Hematopoietic multipotent progenitor cell (in vitro differentiated cells): Measurements from ENCODE around the gene TOR1AIP2. TPM values are rescaled to one million over a fixed set of nuclear protein-coding genes. Genes with fewer than 3 reads are reported as not detected.
"Not testable (repeated sequence)": the region's sequence is repeated elsewhere in the genome, so short reads cannot be mapped to it uniquely, and the experiment has no call there.

ENCODE experiments used
- DNase-seq, 3 donors: peaks; one replicate each; pipeline ENCODE4 v3.0.0-alpha.2; 2011 to 2015; ENCODE audit warnings: low read depth in 2 of 3, low spot score in 2 of 3
- total RNA-seq: library from RNA; depleted of rRNA; stranded (reverse); fragments of >200 nt; gene quantifications from one replicate; pipeline ENCODE4 v1.2.3, GENCODE V29; 2012

TOR1AIP2 gene
- total RNA-seq, 1 donor: 26.4 TPM

DNA sequence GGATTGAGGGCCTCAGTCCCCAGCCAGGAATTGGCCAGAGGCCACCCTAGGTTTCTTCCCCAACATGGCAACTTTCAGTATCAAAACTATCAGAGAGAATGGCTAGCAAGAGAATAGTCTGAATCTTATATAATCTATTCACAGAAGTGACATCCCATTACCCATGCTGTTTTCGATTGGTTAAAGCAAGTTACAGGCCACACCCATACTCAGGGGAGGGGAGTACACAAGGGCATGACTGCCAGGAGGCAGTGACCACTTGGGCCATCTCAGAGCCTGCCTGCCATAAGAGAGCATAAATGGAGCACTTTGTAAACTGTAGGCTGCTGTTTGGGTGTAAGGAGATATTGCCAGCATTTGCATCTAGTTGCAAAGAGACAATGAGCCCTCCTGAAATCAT, 69.1 kb downstream of the TOR1AIP2 start:
- DNase-seq: no peak

DNA sequence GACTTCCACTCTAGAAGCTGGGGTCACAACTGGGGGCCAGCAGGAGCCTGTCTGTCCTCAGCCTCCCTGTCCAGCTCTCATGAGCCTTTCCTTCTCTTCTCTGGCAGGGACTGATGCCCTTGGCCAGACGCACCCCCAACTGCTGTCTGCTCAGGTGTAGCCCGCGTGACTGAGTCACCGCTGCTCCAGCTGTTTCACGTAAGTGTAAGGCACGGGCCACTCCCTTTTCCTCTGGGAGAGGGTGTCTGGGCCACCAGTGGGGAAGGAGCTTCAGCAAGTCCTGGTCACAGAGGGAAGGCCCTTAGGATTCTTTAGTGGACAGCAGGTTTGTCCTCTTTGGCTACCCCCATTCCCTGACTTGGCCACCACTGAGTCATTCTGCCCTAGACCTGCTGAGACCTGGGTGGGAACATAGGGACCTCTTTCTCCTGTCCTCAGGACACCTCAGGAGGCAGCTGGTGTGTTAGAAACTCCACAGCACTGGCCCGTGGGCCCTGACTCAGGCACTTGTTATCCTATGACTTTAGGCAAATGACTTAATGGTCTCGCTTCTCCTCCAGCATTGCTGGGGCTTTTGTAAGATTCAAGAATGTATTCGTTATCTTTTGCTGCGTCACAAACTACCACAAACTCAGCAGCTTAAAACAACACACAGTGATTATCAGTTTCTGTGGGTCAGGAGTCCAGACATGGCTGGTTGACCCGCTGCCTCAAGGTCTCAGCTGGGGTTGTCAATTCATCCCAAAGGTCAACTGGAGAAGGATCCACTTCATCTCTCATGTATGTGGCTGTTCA, 69.7 kb downstream of the TOR1AIP2 start:
- DNase-seq: no peak

DNA sequence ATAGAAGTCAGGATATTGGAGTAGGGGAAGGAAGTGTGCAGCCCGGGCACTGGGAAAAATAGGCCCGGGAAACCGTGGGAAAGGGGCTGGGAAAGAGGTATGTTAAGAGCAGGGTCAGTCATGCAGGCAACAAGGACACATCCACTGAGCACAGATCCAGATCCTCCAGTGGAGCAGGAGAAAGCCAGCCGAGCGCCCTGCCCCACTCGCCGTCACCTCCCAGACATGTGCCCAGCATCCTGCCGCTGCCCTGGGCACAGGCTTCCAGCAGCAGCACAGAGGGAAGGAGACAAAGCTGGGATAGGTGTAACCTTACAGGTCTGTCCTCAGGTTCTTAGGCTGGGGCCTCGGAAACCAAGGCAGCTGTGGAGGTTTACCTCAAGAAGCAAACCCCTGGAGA, 70.3 kb downstream of the TOR1AIP2 start:
- DNase-seq: no peak

DNA sequence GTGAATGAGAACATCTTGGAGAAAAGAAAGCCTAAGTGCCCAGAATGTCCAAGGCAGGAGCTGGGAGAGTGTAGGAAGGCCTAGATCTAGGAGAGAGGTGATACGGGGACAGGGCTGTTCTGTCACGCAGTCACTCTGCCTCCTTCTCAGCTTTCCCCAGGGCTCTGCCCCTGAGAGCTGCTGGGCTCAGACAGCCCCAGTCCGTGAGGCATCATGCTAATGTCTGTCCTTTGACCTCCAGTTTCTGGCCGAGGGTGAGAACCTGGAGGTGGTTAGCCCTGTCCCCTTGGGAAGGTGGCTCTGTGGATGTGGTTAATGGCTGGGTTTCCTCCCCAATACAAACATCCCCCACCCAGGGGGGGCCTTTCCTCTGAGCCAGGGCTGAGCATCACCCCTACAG, 71.3 kb downstream of the TOR1AIP2 start:
- no peak for DNase-seq

DNA sequence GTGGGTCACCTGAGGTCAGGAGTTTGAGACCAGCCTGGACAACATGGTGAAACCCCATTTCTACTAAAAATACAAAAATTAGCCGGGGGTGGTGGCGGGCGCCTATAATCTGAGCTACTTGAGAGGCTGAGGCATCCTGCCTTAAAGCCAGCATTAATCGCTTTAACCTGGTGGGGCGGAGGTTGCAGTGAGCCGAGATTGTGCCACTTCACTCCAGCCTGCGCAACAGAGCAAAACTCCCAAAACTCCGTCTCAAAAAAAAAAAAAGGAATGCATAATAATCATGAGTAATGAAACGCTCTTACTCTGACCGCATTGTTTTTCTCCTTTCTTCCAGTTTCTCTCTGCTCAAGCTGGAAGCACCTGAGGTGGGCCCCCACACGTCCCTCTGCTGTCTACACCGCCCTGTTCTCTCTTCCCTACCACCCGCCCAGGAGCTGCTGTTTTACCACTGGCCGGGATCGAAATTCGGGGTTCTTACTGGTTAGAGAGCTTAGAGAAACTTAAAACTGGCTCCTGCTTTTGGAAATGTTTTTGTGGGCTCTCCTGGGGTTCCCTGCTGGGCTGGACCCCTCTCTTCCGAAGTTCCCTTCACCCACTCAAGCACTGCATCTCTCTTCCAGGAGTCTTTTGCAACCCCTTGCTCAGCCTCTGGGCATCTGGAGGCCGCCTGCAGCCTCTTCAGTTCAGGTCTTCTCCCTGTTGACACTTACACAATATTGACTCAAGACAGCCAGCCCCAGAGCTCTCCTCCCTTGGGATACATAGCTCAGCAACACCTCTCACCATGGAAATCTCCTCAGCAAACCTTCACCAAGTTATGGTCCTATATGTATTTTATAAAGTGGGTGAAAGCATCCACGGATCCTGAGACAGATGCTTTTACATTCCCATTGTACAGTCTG, 72.1 kb downstream of the TOR1AIP2 start:
- no peak for DNase-seq

DNA sequence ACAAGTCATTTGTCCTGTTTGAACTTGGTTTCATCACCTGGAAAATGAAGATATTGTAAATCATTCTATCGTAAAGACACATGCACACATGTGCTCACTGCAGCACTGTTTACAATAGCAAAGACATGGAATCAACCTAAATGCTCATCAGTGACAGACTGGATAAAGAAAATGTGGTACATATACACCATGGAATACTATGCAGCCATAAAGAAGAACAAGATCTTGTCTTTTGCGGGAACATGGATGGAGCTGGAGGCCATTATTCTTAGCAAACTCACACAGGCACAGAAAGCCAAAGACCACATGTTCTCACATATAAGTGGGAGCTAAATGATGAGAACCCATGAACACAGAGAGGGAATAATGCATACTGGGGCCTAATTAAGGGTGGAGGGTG, 73.2 kb downstream of the TOR1AIP2 start:
- not testable (repeated sequence) for DNase-seq

DNA sequence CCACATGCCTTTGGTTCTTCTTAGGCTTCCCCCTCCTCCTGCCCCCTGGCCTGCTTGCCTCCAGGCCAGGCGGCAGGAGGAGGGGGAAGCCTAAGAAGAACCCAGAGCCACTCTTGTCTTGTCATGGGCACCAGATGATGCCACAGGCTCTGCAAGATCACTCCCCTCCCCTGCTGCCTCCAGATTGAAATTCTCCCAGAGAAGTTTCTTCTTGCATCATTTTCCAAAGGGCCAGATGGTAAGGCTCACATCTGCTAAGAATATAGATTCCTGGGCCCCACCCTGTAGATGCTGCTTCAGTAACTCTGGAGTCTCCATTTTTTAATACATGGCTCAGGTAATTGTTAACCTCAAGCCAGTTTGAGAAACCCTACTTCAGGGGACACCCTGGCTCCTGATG, 73.7 kb downstream of the TOR1AIP2 start:
- DNase-seq: no peak

DNA sequence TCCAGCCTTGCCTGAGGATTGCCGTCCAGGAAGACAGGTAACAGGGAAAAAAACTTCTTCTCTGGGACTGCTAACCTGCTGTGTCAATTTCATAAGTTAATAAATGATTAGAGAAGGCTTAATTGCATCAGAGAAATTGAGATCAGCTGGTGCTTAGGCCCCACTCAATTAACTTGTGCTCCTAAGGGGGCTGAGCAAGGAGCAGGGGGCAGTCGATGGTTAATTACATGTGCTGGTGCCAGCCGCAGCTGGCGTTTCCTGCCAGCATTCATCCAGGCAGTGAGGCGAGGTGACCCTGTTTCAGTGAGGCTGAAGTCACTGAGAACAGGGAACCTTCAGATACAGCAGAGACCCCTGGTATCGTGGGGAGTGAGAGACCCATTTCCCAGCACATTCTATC, 74.5 kb downstream of the TOR1AIP2 start:
- no peak for DNase-seq

DNA sequence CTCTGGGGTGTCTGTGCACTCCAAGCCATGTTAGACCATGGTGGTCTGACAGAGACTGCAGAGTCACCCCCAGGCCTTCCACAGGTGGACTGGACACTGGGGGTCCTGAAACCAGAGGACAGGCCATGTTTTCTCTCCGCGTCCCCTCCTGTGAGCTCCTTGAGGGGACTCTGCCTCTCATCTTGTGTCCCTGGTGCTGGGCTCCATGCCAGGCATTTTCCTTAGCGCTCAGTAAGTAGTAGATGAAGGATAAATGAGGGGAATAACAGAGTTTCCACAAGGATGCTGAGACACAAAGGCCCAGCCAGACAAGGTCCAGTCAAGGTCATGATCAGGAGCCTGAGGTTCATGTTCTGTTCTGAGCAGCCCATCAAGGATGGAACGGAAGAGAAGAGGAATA, 77.1 kb downstream of the TOR1AIP2 start:
- DNase-seq: no peak

DNA sequence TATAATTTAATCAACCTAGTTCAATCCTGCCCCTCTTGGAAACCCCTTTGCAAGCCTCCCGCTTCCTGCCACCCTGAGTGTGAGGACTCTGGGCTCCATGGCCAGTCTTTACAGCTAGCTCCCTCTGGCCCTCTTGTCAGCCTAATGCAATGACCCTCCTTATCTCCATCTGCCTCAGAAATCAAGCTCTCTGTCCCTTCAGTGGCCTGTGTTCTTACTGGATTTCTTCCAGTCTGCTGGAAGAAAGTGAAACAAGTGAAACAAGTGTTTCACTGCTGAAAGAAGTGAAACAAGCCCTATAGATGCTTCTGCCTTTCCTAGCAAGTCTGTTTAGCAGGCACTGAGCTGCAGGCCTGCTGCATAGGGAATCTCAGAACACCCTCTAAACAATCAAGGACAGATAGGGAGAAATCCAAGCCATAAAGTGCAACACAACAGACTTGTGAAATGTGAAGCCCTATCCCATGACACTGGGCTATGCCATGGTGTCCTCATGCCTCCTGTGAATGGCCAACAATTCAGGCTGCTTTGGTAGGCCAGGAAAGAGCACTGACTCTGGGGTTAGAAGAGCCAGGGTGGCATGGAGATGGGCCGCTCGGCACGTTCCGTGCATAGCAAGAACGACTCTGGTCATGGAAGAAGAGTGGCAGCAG, 78.6 kb downstream of the TOR1AIP2 start:
- no peak for DNase-seq

DNA sequence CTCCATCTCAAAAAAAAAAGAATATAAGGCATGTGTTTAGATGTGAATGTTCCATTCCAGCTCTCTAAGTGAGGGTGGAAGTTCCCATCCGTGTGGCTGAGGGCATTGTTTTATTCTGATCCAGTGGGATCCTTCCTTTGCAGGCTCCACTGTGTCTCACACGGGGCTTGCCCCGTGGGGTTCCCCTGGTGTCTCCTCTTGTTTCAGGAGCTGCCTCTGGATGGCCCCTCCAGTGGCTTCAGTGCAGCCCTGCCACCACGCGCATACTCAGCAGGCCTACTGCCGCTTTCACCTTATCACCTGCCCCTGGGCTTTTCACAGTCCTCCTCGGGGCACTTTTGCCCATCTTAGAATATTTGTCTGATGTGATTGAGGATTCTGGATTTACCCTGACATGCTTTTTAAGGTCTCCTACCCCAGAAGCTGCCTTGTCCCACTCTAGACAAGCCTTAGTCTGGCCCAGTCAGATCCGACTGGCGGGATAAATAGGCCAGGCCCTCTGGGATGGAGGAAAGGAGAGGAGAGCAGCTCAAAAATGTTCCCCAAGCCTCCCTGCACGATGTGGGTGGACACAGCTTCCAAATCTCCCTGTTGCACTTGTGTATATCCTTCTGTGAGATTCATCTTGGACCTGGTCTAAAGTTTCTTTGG, 79.3 kb downstream of the TOR1AIP2 start:
- DNase-seq: no peak

DNA sequence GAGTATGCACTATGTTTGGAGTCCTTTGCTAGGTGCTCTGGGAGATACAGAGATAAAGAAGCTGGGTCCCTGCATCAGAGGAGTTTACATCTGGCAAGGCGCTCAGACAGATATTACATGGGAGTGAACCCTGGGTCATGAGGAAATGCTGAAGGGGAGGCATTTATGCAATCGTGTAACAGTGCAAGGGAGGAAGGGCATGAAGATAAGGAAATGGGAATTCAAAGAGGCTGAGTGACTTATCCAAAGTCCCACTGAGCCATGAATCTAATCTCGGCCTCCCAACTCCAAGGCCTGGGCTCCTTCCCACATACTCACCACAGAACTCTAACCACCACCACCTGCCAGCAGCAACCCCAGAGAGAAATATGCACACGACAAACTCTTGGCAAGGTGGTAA, 82.9 kb downstream of the TOR1AIP2 start:
- DNase-seq: no peak

DNA sequence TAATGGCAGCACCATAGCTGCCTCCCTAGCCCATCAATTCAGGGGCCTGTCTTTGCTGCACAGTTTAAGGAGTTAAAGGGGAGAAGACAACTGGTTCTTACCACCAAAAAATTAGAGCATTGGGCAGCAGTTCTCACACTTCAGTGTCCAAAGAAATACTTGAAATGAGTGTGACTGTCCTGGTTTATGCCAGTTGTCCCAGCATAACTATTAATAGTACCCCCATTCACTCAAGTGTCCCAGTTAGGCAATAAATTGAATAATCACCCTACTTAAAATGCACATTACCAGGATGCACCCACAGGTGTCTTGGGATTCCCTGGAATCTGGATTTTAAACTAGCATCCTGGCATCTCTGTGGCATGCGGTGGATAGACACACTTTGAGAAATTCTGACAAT, 83.5 kb downstream of the TOR1AIP2 start:
- DNase-seq: no peak

DNA sequence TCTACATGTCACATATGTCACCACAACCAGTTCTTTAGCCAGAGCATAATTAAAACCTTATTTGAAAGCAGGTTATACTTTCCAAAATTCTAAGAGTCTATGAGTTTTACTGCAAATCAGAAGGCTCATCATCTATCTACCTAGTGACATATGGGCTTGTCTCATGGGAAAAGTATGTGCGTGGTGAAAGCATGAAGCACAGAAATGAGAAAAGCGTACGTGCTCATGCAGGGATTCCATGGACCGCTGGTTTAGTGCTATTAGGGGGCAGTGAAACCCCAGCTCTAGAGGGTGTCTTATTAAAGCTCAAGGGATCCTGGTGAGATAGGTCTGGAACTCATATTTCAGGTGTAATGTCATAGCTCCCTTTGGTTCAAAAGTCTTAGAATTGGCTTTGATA, 84.3 kb downstream of the TOR1AIP2 start:
- DNase-seq: no peak

Other genes with a start within 250 kb of the TOR1AIP2 start
- gene FAM163A, start 134.5 kb downstream of the TOR1AIP2 start, total RNA-seq: under 0.01 TPM
- gene TOR1AIP1, start 4.5 kb upstream of the TOR1AIP2 start, total RNA-seq: 28.0 TPM
- gene CEP350, start 77.0 kb upstream of the TOR1AIP2 start, total RNA-seq: 28.3 TPM